ENCODE results near the gene MLLT3.

MLLT3 gene

DNA sequence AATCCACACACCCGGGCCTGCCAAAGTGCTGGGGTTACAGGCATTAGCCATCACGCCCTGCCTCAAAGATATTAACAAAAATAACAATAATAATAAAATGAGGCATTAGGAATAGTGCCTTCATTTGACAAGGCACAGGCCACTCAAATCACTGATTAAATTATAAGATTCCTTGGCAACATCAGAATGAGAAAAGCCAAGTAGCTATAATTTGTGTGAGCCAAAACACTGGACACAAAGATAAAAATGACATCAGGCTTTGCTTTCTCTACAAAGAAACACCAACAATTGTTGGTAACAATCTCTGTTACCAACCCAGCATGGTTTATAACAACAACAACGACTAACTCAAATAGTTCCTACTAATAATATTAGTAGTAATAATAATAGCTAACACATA lies 73.2 kb downstream of the MLLT3 start:
- H3K4me3 ChIP-seq (ENCODE audit: control insufficient read depth, low read depth, low read length), result no peak overlapping the region
- TF ChIP-seq, protein P1, sequence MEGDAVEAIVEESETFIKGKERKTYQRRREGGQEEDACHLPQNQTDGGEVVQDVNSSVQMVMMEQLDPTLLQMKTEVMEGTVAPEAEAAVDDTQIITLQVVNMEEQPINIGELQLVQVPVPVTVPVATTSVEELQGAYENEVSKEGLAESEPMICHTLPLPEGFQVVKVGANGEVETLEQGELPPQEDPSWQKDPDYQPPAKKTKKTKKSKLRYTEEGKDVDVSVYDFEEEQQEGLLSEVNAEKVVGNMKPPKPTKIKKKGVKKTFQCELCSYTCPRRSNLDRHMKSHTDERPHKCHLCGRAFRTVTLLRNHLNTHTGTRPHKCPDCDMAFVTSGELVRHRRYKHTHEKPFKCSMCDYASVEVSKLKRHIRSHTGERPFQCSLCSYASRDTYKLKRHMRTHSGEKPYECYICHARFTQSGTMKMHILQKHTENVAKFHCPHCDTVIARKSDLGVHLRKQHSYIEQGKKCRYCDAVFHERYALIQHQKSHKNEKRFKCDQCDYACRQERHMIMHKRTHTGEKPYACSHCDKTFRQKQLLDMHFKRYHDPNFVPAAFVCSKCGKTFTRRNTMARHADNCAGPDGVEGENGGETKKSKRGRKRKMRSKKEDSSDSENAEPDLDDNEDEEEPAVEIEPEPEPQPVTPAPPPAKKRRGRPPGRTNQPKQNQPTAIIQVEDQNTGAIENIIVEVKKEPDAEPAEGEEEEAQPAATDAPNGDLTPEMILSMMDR (IDR thresholded peaks at IDR 0.05; ENCODE audit: control insufficient read depth, insufficient read depth, low read depth, low read length, missing control alignments), result no peak
- no peak for DNase-seq (ENCODE audit: low read depth)

DNA sequence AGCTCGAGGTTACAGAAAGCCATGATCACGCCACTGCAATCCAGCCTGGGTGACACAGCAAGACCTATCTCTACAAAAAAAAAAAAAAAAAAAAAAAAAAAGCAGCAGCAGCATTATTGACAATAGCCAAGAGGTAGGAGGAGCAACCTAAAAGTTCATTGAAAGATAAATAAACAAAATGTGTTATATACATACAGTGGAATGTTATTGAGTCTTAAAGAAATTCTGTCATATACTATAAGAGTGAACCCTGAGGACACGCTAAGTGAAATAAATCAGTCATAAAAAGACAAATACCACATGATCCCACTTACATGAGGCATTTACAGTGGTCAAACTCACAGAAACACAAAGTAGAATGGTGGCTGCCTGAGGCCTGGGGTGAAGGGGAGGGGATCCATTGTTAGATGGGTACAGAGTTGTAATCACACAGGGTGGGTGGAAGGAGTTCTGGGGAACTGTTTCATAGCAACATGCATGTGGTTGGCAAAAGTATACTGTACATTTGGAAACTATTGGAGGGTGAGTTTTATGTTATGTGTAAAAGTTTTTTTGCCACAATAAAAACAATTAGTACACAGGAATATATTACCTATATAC lies 77.2 kb downstream of the MLLT3 start:
- TF ChIP-seq, protein P1 (IDR thresholded peaks at IDR 0.05; ENCODE audit: control insufficient read depth, insufficient read depth, low read depth, low read length, missing control alignments), result no peak

DNA sequence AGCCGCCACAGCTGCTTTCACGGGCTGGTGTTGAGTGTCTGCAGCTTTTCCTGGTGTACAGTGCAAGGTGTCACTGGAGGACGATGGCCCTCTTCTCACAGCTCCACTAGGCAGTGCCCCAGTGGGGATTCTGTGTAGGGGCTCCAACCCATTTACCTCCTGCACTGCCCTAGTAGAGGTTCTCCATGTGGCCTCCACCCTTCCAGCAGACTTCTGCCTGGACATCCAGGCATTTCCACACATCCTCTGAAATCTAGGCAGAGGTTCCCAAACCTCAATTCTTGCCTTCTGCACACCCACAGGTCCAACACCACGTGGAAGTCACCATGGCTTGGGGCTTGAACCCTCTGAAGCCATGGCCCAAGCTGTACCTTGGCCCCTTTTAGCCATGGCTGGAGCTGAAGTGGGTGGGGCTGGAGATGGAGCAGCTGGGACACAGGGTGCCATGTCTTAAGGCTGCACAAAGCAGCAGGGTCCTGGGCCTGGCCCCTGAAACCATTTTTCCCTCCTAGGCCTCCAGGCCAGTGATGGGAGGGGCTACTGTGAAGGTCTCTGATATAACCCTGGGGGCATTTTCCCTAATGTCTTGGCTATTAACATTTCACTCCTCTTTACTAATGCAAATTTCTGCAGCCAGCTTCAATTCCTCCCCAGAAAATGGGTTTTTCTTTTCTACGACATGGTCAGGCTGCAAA lies 82.0 kb downstream of the MLLT3 start:
- TF ChIP-seq, protein P1 (IDR thresholded peaks at IDR 0.05; ENCODE audit: control insufficient read depth, insufficient read depth, low read depth, low read length, missing control alignments), result no peak
- no peak for DNase-seq (ENCODE audit: low read depth)
- H3K4me3 ChIP-seq (ENCODE audit: control insufficient read depth, low read depth, low read length), result no peak overlapping the region

More for the DNA sequence above, 77.2 kb downstream of the MLLT3 start:
- DNase-seq (ENCODE audit: low read depth), result no peak
- no peak overlapping the region for H3K4me3 ChIP-seq (ENCODE audit: control insufficient read depth, low read depth, low read length)

DNA sequence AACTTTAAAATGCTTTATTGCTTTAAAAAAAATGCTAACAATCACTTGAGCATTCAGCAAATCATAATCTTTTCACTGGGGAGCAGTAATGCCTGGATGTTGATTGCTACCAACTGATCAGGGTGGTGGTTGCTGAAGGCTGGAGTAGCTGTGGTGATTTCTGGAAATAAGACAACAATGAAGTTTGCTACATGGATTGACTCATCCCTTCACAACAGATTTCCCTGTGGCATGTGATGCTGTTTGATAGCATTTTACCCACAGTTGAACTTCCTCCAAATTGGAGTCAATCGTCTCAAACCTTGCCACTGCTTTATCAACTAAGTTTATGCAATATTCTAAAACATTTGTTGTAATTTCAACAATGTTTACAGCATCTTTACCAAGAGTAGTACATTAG lies 83.3 kb downstream of the MLLT3 start:
- no peak overlapping the region for H3K4me3 ChIP-seq (ENCODE audit: control insufficient read depth, low read depth, low read length)
- DNase-seq (ENCODE audit: low read depth), result no peak
- TF ChIP-seq, protein P1 (IDR thresholded peaks at IDR 0.05; ENCODE audit: control insufficient read depth, insufficient read depth, low read depth, low read length, missing control alignments), result no peak

DNA sequence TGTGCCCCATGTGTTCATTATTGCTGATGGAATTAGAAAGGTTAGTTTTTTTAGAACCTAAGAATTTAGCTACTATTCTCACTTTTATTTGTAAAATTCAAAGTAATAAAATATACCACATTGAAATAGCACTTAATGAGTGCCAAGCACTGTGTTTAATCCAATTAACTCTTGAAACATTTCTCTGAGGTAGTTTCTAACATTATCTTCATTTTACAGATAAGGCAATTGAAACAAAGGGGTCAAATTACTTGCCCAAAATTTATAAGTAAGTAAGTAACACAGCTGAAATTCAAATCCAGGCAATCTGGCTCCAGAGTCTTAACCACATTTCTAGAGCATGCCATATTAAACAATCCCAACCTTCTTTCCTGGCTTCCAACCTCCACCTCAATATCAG lies 84.2 kb downstream of the MLLT3 start:
- TF ChIP-seq, protein P1 (IDR thresholded peaks at IDR 0.05; ENCODE audit: control insufficient read depth, insufficient read depth, low read depth, low read length, missing control alignments), result no peak
- H3K4me3 ChIP-seq (ENCODE audit: control insufficient read depth, low read depth, low read length), result no peak overlapping the region
- DNase-seq (ENCODE audit: low read depth), result no peak

DNA sequence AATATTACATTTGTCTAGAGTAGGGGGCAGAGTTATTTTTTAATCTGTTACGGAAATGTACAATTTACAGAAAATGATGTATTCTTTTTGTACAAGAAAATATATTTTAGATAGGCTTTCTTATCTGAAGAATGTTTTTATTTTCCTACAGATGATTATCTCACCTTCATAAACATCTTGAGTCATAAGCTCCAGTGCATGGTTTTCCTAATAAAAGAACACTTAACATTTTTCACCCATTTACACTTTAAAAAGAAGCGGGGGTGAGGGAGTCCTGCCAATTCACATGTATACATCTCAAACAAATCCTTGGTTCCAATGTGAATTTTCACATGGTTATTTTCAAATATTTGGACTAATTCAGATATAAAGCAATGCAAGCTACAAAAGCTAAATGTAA lies 85.0 kb downstream of the MLLT3 start:
- DNase-seq (ENCODE audit: low read depth), result no peak
- H3K4me3 ChIP-seq (ENCODE audit: control insufficient read depth, low read depth, low read length), result no peak overlapping the region
- TF ChIP-seq, protein P1 (IDR thresholded peaks at IDR 0.05; ENCODE audit: control insufficient read depth, insufficient read depth, low read depth, low read length, missing control alignments), result no peak
